ENCODE data around the gene IGFL2. TPM values are rescaled to one million over a fixed set of nuclear protein-coding genes. Genes with fewer than 3 reads are reported as not detected.
"Not testable (repeated sequence)": the region's sequence is repeated elsewhere in the genome, so short reads cannot be mapped to it uniquely, and the experiment has no call there.

The IGFL2 gene
- total and polyA plus RNA-seq, 10 donors, result not detected

DNA sequence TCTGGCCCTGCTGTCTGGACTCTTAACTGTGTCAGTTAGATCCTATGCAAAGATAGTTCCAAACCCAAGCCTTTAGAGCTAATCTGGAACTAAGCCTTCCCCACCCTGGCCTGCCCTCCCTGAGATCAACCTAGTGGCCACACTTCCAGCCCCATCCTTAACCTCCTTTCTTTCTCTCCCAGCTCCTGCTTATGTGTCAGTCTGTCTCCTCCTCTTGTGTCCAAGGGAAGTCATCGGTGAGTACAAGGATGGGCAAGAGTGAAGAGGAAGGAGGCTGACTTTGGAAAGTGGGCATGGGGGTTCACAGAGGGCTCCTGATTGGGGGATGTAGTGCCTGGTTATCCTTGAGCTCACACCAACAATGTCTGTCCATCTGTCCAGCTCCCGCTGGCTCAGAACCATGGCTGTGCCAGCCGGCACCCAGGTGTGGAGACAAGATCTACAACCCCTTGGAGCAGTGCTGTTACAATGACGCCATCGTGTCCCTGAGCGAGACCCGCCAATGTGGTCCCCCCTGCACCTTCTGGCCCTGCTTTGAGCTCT, 12.3 kb downstream of the IGFL2 start:
- Histone ChIP-seq H3K36me3 (no peaks in the 10 kb centered on the region), H3K4me3 (no peak overlapping the region), H3K9me3 (peaks cover 0 to 31% (median 23%) of the 10 kb centered on the region in 8 donors), H3K4me1 (no peaks in the 10 kb centered on the region), H3K27ac (no peak overlapping the region), H3K27me3 (replicated peaks in 1 of 7) (peaks cover 0 to 55% (median 0%) of the 10 kb centered on the region in 7 donors)
- DNase-seq, result no peak
- whole genome bisulfite sequencing, 5 donors, result 91 to 97% (median 93%) methylated on average over 5 to 7 of the region's 7 CpGs
- TF ChIP-seq, protein P1, sequence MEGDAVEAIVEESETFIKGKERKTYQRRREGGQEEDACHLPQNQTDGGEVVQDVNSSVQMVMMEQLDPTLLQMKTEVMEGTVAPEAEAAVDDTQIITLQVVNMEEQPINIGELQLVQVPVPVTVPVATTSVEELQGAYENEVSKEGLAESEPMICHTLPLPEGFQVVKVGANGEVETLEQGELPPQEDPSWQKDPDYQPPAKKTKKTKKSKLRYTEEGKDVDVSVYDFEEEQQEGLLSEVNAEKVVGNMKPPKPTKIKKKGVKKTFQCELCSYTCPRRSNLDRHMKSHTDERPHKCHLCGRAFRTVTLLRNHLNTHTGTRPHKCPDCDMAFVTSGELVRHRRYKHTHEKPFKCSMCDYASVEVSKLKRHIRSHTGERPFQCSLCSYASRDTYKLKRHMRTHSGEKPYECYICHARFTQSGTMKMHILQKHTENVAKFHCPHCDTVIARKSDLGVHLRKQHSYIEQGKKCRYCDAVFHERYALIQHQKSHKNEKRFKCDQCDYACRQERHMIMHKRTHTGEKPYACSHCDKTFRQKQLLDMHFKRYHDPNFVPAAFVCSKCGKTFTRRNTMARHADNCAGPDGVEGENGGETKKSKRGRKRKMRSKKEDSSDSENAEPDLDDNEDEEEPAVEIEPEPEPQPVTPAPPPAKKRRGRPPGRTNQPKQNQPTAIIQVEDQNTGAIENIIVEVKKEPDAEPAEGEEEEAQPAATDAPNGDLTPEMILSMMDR (IDR thresholded peaks at IDR 0.05 in 8 of 11, conservative IDR thresholded peaks at IDR 0.05 in 3 of 11), result no peak
- TF ChIP-seq POLR2AphosphoS5 (IDR thresholded peaks at IDR 0.05) (no peak), POLR2A (IDR thresholded peaks at IDR 0.05) (no peak)
- intact Hi-C loops (cut with DNase I; ENCODE audit: low total_unique reads), result no loop called here

DNA sequence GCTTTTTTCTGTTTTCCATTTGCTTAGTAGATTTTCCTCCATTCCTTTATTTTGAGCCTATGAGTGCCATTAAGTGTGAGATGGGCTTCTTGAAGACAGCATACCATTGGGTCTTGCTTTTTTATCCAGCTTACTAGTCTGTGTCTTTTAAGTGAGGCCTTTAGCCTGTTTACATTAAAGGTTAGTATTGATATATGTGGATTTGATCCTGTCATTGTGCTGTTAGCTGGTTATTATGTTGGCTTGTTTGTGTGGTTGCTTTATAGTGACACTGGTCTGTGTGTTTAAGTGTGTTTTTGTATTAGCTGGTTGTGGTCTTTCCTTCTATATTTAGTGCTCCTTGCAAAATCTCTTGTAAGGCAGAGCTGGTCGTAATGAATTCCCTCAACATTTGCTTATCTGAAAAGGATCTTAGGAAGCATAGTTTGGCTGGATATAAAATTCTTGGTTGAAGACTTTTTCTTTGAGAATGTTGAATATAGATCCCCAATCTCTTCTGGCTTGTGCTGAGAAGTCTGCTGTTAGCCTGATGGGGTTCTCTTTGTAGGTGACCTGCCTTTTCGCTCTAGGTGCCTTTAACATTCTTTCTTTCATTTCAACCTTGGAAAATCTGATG, 13.7 kb downstream of the IGFL2 start:
- H3K4me3 ChIP-seq; DNase-seq; H3K4me1 ChIP-seq; intact Hi-C loops (cut with DNase I; ENCODE audit: low total_unique reads); H3K36me3 ChIP-seq; H3K27ac ChIP-seq: not testable (repeated sequence)
- Histone ChIP-seq H3K27me3 (replicated peaks in 1 of 7) (peaks cover 0 to 48% (median 0%) of the 10 kb centered on the region in 7 donors), H3K9me3 (peaks cover 0 to 31% (median 23%) of the 10 kb centered on the region in 8 donors)
- WGBS, 5 donors, result 36 to 86% (median 56%) methylated on average over 2 of the region's 2 CpGs

DNA sequence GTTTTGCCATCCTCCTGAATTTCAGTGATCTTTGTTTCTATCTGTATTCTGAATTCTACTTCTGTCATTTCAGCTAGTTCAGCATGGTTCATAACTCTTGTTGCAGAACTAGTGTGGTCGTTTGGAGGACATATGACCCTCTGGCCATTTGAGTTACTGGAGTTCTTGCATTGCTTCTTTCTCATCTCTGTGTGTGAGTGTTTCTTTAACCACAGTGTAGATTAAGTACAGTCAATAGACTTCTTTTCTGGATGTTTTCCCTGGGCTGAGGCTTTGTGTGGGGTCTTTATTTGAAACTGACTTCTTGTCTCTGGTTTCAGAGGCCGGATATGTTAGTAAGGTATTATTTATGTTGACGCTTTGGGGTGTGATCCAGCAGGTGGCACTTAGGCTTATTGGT, 14.7 kb downstream of the IGFL2 start:
- no peak for DNase-seq
- Histone ChIP-seq H3K36me3 (no peaks in the 10 kb centered on the region), H3K4me3 (no peak overlapping the region), H3K27me3 (replicated peaks in 1 of 7) (peaks cover 0 to 51% (median 0%) of the 10 kb centered on the region in 7 donors), H3K27ac (no peak overlapping the region), H3K9me3 (peaks cover 0 to 31% (median 23%) of the 10 kb centered on the region in 8 donors), H3K4me1 (no peaks in the 10 kb centered on the region)
- no peak for TF ChIP-seq POLR2A (IDR thresholded peaks at IDR 0.05)
- no peak for TF ChIP-seq POLR2AphosphoS5 (IDR thresholded peaks at IDR 0.05)
- TF ChIP-seq, protein P1 (IDR thresholded peaks at IDR 0.05 in 8 of 11, conservative IDR thresholded peaks at IDR 0.05 in 3 of 11), result no peak
- WGBS, 5 donors, result 68 to 77% (median 71%) methylated on average over 3 of the region's 3 CpGs
- intact Hi-C loops (cut with DNase I; ENCODE audit: low total_unique reads), result no loop called here

DNA sequence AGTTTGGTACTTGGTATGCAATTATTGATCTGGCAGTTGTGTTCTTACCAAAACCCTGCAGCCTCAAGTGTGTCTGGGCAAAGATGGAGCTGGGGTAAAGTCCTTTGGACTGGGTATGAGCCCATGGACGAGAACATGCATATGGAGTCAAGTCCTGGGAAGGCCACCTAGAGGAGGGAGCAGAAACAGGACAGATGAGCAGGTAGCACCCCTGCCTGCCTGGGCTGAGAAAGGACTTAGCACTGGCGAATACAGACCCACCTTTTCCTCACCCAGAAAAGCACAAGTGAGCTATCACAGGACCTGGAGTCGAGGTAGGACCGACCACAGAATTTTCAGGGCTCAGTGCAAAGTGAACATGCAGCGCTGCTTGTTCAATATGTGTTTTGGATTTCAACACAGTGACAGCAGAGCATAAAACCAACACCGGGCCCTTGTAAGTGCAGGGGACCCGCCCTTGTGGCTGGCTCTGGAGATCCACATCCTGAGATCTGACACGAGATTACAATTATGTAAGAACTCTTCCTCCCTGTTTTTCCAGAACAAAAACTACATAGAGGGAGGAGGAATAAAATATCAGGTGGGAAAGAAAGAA, 25.9 kb downstream of the IGFL2 start:
- Histone ChIP-seq H3K4me3 (no peak overlapping the region), H3K27ac (no peak overlapping the region), H3K9me3 (peaks cover 0 to 18% (median 10%) of the 10 kb centered on the region in 8 donors), H3K4me1 (no peaks in the 10 kb centered on the region), H3K27me3 (replicated peaks in 1 of 7) (peaks cover 0 to 71% (median 0%) of the 10 kb centered on the region in 7 donors), H3K36me3 (no peaks in the 10 kb centered on the region)
- 46 to 61% (median 56%) methylated on average over 8 of the region's 8 CpGs for WGBS, 5 donors
- intact Hi-C loops (cut with DNase I; ENCODE audit: low total_unique reads), result no loop called here
- TF ChIP-seq, protein P1 (IDR thresholded peaks at IDR 0.05 in 8 of 11, conservative IDR thresholded peaks at IDR 0.05 in 3 of 11), result no peak
- no peak for DNase-seq
